CD14-positive monocyte (primary cell): ENCODE data around the gene HOXA13. TPM values are rescaled to one million over a fixed set of nuclear protein-coding genes. Genes with fewer than 3 reads are reported as not detected.

Experiments
- DNase-seq, 3 donors: peaks; one replicate each; pipeline ENCODE4 v3.0.0-alpha.2; 2011 to 2022
- H2AFZ ChIP-seq: 2 replicates; pipeline ENCODE4 v1.6.0; 2012; ENCODE audit warnings: mild to moderate bottlenecking, low read depth, low read length, inconsistent platforms; ENCODE audit not compliant: insufficient read depth, poor library complexity, severe bottlenecking
- H3K27ac ChIP-seq, 2 donors: 1 replicate in 1 of 2; 2 replicates in 1 of 2; pipeline ENCODE4 v1.5.1; 2012 to 2013; ENCODE audit warnings: low read length in 2 of 2, control low read depth in 1 of 2, inconsistent platforms in 1 of 2, low read depth in 1 of 2, mild to moderate bottlenecking in 1 of 2
- H3K27me3 ChIP-seq, 2 donors: one replicate each; pipeline versions ENCODE4 v1.6.0 to v1.6.1; 2011 to 2013; ENCODE audit warnings: low read length in 2 of 2; ENCODE audit not compliant: control insufficient read depth in 2 of 2, insufficient read depth in 2 of 2
- H3K36me3 ChIP-seq, 2 donors: replicated peaks in 1 of 2; 1 replicate in 1 of 2; 2 replicates in 1 of 2; pipeline versions ENCODE4 v1.5.1 to v1.6.1; 2012 to 2013; ENCODE audit warnings: low read length in 2 of 2, control low read depth in 1 of 2, inconsistent platforms in 1 of 2, mild to moderate bottlenecking in 1 of 2; ENCODE audit not compliant: insufficient read depth in 2 of 2, control insufficient read depth in 1 of 2
- H3K4me1 ChIP-seq, 2 donors: 1 replicate in 1 of 2; 2 replicates in 1 of 2; pipeline versions ENCODE4 v1.5.1 to v1.6.1; 2012 to 2013; ENCODE audit warnings: low read length in 2 of 2, control low read depth in 1 of 2, inconsistent platforms in 1 of 2, mild to moderate bottlenecking in 1 of 2, moderate library complexity in 1 of 2; ENCODE audit not compliant: insufficient read depth in 2 of 2, control insufficient read depth in 1 of 2
- H3K4me2 ChIP-seq: replicated peaks from 2 replicates; pipeline ENCODE3; 2012; ENCODE audit warnings: low read length, moderate library complexity, mild to moderate bottlenecking; ENCODE audit not compliant: poor library complexity, severe bottlenecking; ENCODE audit errors: extremely low read depth
- H3K4me3 ChIP-seq, 3 experiments: fragments of 200-600 bp in 1 of 3; sonication (generic) in 1 of 3; replicated peaks in 1 of 3; 1 replicate in 2 of 3; 2 replicates in 1 of 3; pipeline ENCODE4 v1.5.1; 2011 to 2013; ENCODE audit warnings: low read length in 3 of 3, mild to moderate bottlenecking in 3 of 3, control low read depth in 2 of 3, low read depth in 2 of 3, inconsistent platforms in 1 of 3, moderate library complexity in 1 of 3
- H3K79me2 ChIP-seq: 2 replicates; pipeline ENCODE4 v1.6.0; 2012; ENCODE audit warnings: mild to moderate bottlenecking, control low read depth, inconsistent platforms, low read length, moderate library complexity; ENCODE audit not compliant: insufficient read depth
- H3K9ac ChIP-seq: 2 replicates; pipeline ENCODE4 v1.6.0; 2017; ENCODE audit warnings: low read length, mild to moderate bottlenecking; ENCODE audit not compliant: insufficient read depth, poor library complexity, severe bottlenecking
- H3K9me3 ChIP-seq, 2 donors: replicated peaks in 1 of 2; 1 replicate in 1 of 2; 2 replicates in 1 of 2; pipeline versions ENCODE4 v1.5.1 to v1.6.1; 2012 to 2013; ENCODE audit warnings: low read length in 2 of 2, control low read depth in 1 of 2; ENCODE audit not compliant: control insufficient read depth in 1 of 2, insufficient read depth in 1 of 2
- H4K20me1 ChIP-seq: 2 replicates; pipeline ENCODE4 v1.6.0; 2012; ENCODE audit warnings: mild to moderate bottlenecking, low read length, control low read depth, moderate library complexity; ENCODE audit not compliant: insufficient read depth
- H3K27ac Mint-ChIP-seq, 7 donors: one replicate each; pipeline ENCODE4 v1.8.0; 2020; ENCODE audit warnings: mild to moderate bottlenecking in 7 of 7, mixed read lengths in 7 of 7, moderate library complexity in 6 of 7, inconsistent platforms in 2 of 7
- H3K27me3 Mint-ChIP-seq, 3 donors: one replicate each; pipeline ENCODE4 v1.8.0; 2021 to 2022; ENCODE audit warnings: low read depth in 3 of 3, mild to moderate bottlenecking in 3 of 3, mixed read lengths in 3 of 3, moderate library complexity in 3 of 3, inconsistent platforms in 1 of 3
- H3K36me3 Mint-ChIP-seq, 2 donors: one replicate each; pipeline ENCODE4 v1.8.0; 2020; ENCODE audit warnings: mixed read lengths in 2 of 2, inconsistent platforms in 1 of 2, mild to moderate bottlenecking in 1 of 2
- H3K4me1 Mint-ChIP-seq: one replicate; pipeline ENCODE4 v1.8.0; 2020; ENCODE audit warnings: mild to moderate bottlenecking, mixed read lengths
- H3K4me3 Mint-ChIP-seq, 2 donors: one replicate each; pipeline ENCODE4 v1.8.0; 2020; ENCODE audit warnings: mild to moderate bottlenecking in 2 of 2, mixed read lengths in 2 of 2, moderate library complexity in 1 of 2
- H3K9me3 Mint-ChIP-seq, 7 donors: one replicate each; pipeline ENCODE4 v1.8.0; 2020 to 2022; ENCODE audit warnings: mixed read lengths in 7 of 7, mild to moderate bottlenecking in 6 of 7, moderate library complexity in 6 of 7, inconsistent platforms in 2 of 7
- WGBS: methylation state at CpG from one replicate; pipeline ENCODE4 v1.1.5; 2013; ENCODE audit warnings: missing lambda C conversion rate; ENCODE audit not compliant: insufficient coverage; 5-methylcytosine and 5-hydroxymethylcytosine counted together
- intact Hi-C, 2 donors: fragments of 100-400 bp; cut with micrococcal nuclease; formaldehyde crosslinking; loops; one replicate each; pipeline versions ENCODE4 v1.15.0 to v1.15.1; 2023
- polyA plus RNA-seq, 3 donors: library from polyadenylated mRNA; depleted of rRNA in 1 of 3; unstranded in 2 of 3; stranded (reverse) in 1 of 3; fragments of 300-500 nt in 2 of 3; fragments of >200 nt in 1 of 3; fragmentation: Illumina TruSeq in 2 of 3; gene quantifications; 1 replicate in 2 of 3; 2 replicates in 1 of 3; pipeline ENCODE4 v1.2.3, GENCODE V29; 2012 to 2021
- TF ChIP-seq, protein P1 (sequence below): fragments of 200-600 bp; IDR thresholded peaks from one replicate; pipeline ENCODE4 v1.8.0; 2022; ENCODE audit warnings: antibody characterized with exemption, mild to moderate bottlenecking

The HOXA13 gene
- polyA plus RNA-seq, 3 donors, result not detected

DNA sequence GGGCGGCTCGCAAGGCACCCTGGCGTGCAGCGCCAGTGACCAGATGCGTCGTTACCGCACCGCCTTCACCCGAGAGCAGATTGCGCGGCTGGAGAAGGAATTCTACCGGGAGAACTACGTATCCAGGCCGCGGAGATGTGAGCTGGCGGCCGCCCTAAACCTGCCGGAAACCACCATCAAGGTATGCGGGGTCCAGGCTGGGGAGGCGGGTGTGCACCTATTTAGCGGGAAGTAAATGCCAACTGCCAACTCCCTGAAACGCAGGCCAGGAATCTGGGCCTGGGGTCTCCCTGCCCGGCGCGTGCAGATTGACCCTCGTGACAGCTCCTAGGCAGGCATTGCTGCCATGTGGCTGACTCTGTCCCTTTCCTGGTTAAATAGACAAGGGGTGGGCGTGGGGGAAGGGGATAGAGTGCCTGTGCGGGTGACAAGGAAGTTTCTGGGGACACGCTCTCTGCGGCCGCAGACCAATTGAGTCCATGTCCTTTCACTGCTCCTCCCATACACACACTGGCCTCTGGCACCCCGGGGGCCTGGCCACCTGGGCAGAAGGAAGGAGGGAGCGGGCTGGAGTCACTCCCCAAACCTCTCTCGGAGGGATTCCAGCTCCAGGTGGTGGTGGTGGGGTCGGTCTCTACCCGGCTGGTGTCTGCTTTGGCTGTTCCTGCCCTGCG lies 45.4 kb upstream of the HOXA13 start:
- H3K9ac ChIP-seq, result no peak overlapping the region
- no peaks in the 10 kb centered on the region for H3K79me2 ChIP-seq
- H3K4me1 ChIP-seq, result peaks cover 14 to 29% of the 10 kb centered on the region in 2 donors
- intact Hi-C loops, result no loop called here
- TF ChIP-seq, protein P1, sequence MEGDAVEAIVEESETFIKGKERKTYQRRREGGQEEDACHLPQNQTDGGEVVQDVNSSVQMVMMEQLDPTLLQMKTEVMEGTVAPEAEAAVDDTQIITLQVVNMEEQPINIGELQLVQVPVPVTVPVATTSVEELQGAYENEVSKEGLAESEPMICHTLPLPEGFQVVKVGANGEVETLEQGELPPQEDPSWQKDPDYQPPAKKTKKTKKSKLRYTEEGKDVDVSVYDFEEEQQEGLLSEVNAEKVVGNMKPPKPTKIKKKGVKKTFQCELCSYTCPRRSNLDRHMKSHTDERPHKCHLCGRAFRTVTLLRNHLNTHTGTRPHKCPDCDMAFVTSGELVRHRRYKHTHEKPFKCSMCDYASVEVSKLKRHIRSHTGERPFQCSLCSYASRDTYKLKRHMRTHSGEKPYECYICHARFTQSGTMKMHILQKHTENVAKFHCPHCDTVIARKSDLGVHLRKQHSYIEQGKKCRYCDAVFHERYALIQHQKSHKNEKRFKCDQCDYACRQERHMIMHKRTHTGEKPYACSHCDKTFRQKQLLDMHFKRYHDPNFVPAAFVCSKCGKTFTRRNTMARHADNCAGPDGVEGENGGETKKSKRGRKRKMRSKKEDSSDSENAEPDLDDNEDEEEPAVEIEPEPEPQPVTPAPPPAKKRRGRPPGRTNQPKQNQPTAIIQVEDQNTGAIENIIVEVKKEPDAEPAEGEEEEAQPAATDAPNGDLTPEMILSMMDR, result no peak
- peaks cover 37% of the 10 kb centered on the region for H3K4me1 Mint-ChIP-seq
- H3K27me3 ChIP-seq, result peaks cover 95 to 97% of the 10 kb centered on the region in 2 donors
- peaks cover 97 to 100% (median 98%) of the 10 kb centered on the region in 3 donors for H3K27me3 Mint-ChIP-seq
- H3K4me2 ChIP-seq, result peak overlapping the region; percentile 33
- no peak overlapping the region for H3K4me3 ChIP-seq
- H3K9me3 ChIP-seq, result peaks cover 2 to 75% of the 10 kb centered on the region in 2 donors
- 7% methylated on average over 29 of the region's 37 CpGs for WGBS
- H3K27ac Mint-ChIP-seq, result no peak overlapping the region
- H3K4me3 Mint-ChIP-seq, result peak overlapping the region in 1 of 2 donors; percentile 87
- H2AFZ ChIP-seq, result no peak overlapping the region
- peaks cover 3 to 7% of the 10 kb centered on the region in 2 donors for H3K36me3 Mint-ChIP-seq
- no peaks in the 10 kb centered on the region for H3K36me3 ChIP-seq
- no peaks in the 10 kb centered on the region for H4K20me1 ChIP-seq
- no peak for DNase-seq
- H3K27ac ChIP-seq, result no peak overlapping the region
- peaks cover 0 to 37% (median 16%) of the 10 kb centered on the region in 7 donors for H3K9me3 Mint-ChIP-seq

DNA sequence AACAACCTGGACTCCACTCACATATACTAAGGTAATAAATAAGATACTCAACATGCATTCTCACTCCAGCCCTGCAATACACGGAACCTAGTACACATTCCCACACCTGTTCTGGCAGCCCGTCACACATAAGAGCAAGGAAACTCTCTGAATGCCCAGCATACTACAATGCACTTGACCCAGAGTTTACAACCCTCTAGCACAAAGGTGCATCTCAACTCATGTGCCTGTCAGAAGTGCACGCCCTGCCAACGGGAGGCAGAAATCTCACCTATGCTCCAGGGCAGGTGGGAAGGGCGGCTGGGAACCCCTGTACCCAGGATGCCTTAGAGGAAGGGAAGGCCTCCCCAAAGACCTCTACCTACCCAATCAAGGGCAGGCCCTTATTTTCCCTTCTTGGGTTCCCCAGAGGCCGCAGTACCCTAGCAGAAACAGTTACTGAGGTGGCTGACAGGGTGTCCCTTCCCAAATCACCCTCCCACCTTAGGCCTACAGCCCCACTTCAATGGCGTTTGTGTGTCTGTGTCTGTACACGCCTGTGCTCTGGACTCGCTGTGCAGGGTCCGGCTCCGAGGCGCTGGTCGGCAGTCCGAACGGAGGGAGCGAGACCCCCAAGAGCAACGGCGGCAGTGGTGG lies 44.7 kb upstream of the HOXA13 start:
- Histone ChIP-seq H3K9ac (no peak overlapping the region), H3K36me3 (no peaks in the 10 kb centered on the region), H3K4me1 (peaks cover 16 to 30% of the 10 kb centered on the region in 2 donors), H3K4me3 (no peak overlapping the region), H4K20me1 (no peaks in the 10 kb centered on the region), H3K9me3 (peaks cover 3 to 74% of the 10 kb centered on the region in 2 donors), H3K79me2 (no peaks in the 10 kb centered on the region), H3K4me2 (no peak overlapping the region), H3K27me3 (peaks cover 95 to 97% of the 10 kb centered on the region in 2 donors), H2AFZ (no peak overlapping the region), H3K27ac (no peak overlapping the region)
- Mint-ChIP-seq H3K4me3 (peak overlapping the region in 1 of 2 donors; percentile 87), H3K36me3 (peaks cover 3 to 7% of the 10 kb centered on the region in 2 donors), H3K9me3 (peaks cover 0 to 34% (median 11%) of the 10 kb centered on the region in 7 donors), H3K27me3 (peaks cover 97 to 100% (median 97%) of the 10 kb centered on the region in 3 donors), H3K4me1 (peaks cover 37% of the 10 kb centered on the region), H3K27ac (no peak overlapping the region)
- intact Hi-C loops, result loop anchor here in 1 of 2 donors (5.0 kb wide), 1 partner anchor 42 kb away; the partner anchor contains the start of gene HOXA13
- TF ChIP-seq, protein P1, result no peak
- DNase-seq, result no peak
- WGBS, result 13% methylated on average over 17 of the region's 18 CpGs
